Stomach (tissue), 4 donors: Measurements from ENCODE around the gene ZNF474.

Experiments
- POLR2A ChIP-seq, 4 donors: fragments of 450-650 bp; IDR thresholded peaks; one replicate each; pipeline ENCODE4 v1.6.1; 2016; ENCODE audit warnings: antibody characterized with exemption in 4 of 4, control low read depth in 2 of 4, mild to moderate bottlenecking in 1 of 4, moderate library complexity in 1 of 4
- POLR2AphosphoS5 ChIP-seq, 3 donors: sonication (generic); formaldehyde crosslinking; IDR thresholded peaks; one replicate each; pipeline ENCODE4 v1.6.1; 2016; ENCODE audit warnings: antibody characterized with exemption in 3 of 3
- TF ChIP-seq, protein P1 (sequence below), 7 experiments: fragments of 450-650 bp in 4 of 7; fragments of 200-600 bp in 3 of 7; sonication (generic) in 3 of 7; IDR thresholded peaks; one replicate each; pipeline ENCODE4 v1.5.1; 2016 to 2019; ENCODE audit warnings: antibody characterized with exemption in 7 of 7, control low read depth in 2 of 7, mild to moderate bottlenecking in 1 of 7

DNA sequence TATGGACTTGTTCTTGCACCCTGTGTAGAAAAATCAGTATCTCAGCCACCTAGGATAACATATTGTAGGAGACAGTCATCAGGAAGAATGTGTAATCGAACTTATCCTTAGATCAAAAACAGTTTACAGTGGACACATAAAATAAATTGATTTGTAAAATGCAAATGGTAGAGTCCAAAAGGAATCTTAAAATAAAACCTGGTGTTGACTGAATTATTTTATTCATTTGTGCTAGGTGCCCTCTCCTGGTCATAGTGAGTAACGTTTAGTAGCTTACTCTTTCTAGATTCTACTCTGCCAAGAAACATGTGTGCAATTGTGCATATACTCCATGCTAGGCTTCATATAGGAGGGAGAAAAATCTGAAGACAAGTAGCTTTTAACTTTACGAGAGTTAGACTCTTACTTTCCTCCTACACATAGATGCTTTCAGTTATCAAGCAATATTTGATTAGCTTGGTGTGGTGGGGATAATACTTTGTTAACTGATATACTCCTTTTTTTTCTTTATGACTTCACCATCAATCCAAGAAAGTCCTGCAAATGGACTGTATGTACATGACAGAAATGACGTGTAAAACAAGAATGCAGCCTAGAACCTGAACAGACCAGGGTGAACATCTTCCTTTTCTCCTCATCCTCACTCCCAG is 27.6 kb upstream of the ZNF474 start:
- TF ChIP-seq, protein P1, sequence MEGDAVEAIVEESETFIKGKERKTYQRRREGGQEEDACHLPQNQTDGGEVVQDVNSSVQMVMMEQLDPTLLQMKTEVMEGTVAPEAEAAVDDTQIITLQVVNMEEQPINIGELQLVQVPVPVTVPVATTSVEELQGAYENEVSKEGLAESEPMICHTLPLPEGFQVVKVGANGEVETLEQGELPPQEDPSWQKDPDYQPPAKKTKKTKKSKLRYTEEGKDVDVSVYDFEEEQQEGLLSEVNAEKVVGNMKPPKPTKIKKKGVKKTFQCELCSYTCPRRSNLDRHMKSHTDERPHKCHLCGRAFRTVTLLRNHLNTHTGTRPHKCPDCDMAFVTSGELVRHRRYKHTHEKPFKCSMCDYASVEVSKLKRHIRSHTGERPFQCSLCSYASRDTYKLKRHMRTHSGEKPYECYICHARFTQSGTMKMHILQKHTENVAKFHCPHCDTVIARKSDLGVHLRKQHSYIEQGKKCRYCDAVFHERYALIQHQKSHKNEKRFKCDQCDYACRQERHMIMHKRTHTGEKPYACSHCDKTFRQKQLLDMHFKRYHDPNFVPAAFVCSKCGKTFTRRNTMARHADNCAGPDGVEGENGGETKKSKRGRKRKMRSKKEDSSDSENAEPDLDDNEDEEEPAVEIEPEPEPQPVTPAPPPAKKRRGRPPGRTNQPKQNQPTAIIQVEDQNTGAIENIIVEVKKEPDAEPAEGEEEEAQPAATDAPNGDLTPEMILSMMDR (IDR thresholded peaks at IDR 0.05) = peak in 5 of 7 experiments; percentile 25 to 57 (median 41)
- TF ChIP-seq POLR2AphosphoS5 (IDR thresholded peaks at IDR 0.05) = no peak
- TF ChIP-seq POLR2A (IDR thresholded peaks at IDR 0.05) = no peak
